Endodermal cell (in vitro differentiated cells): ENCODE results near the gene COL6A1. TPM values are rescaled to one million over a fixed set of nuclear protein-coding genes. Genes with fewer than 3 reads are reported as not detected.

Source experiments
- DNase-seq: peaks from one replicate; pipeline ENCODE4 v3.0.0-alpha.2; 2017
- H3K27ac ChIP-seq: 2 replicates; pipeline ENCODE4 v1.5.1; 2013; ENCODE audit warnings: mild to moderate bottlenecking, low read depth, low read length, moderate library complexity
- H3K27me3 ChIP-seq: 2 replicates; pipeline ENCODE4 v1.6.1; 2013; ENCODE audit warnings: mild to moderate bottlenecking, low read length, moderate library complexity; ENCODE audit not compliant: insufficient read depth, control insufficient read depth, poor library complexity, severe bottlenecking
- H3K36me3 ChIP-seq: 2 replicates; pipeline ENCODE4 v1.7.0; 2013; ENCODE audit warnings: mild to moderate bottlenecking, low read length, moderate library complexity; ENCODE audit not compliant: control insufficient read depth, insufficient read depth
- H3K4me1 ChIP-seq: one replicate; pipeline ENCODE4 v1.7.0; 2013; ENCODE audit warnings: low read length; ENCODE audit not compliant: control insufficient read depth, insufficient read depth
- H3K4me3 ChIP-seq: 2 replicates; pipeline ENCODE4 v1.5.1; 2013; ENCODE audit warnings: mild to moderate bottlenecking, low read length, moderate library complexity
- H3K9ac ChIP-seq: 2 replicates; pipeline ENCODE4 v1.6.1; 2013; ENCODE audit warnings: mild to moderate bottlenecking, low read length, moderate library complexity; ENCODE audit not compliant: poor library complexity, severe bottlenecking; ENCODE audit errors: extremely low read depth
- H3K9me3 ChIP-seq: 2 replicates; pipeline ENCODE4 v1.6.1; 2013; ENCODE audit warnings: mild to moderate bottlenecking, low read length, moderate library complexity; ENCODE audit not compliant: control insufficient read depth
- H3K27ac Mint-ChIP-seq: 2 replicates; pipeline ENCODE4 v1.8.0; 2020; ENCODE audit warnings: mixed read lengths
- H3K27me3 Mint-ChIP-seq: 2 replicates; pipeline ENCODE4 v1.8.0; 2021; ENCODE audit warnings: mild to moderate bottlenecking, mixed read lengths; ENCODE audit not compliant: insufficient read depth
- H3K36me3 Mint-ChIP-seq: 2 replicates; pipeline ENCODE4 v1.8.0; 2020; ENCODE audit warnings: low read depth, mixed read lengths
- H3K4me1 Mint-ChIP-seq: 2 replicates; pipeline ENCODE4 v1.8.0; 2020; ENCODE audit warnings: mixed read lengths
- H3K4me3 Mint-ChIP-seq: 2 replicates; pipeline ENCODE4 v1.8.0; 2020; ENCODE audit warnings: mild to moderate bottlenecking, moderate library complexity, mixed read lengths
- H3K9me3 Mint-ChIP-seq: 2 replicates; pipeline ENCODE4 v1.8.0; 2020; ENCODE audit warnings: mild to moderate bottlenecking, mixed read lengths
- WGBS, 2 experiments: methylation state at CpG; one replicate each; pipeline versions ENCODE4 v1.1.5 to v1.1.7; 2013; ENCODE audit warnings: missing lambda C conversion rate in 2 of 2, mixed read lengths in 1 of 2; ENCODE audit not compliant: insufficient coverage in 1 of 2, insufficient read length in 1 of 2; 5-methylcytosine and 5-hydroxymethylcytosine counted together
- total RNA-seq, 2 donors: library from RNA; stranded (reverse); fragmentation: NEBNext Ultra II Directional in 1 of 2; extraction: Animal tissue kit (Norgen Biotek cat#: 25700) in 1 of 2; gene quantifications; 2 replicates in 1 of 2; 3 replicates in 1 of 2; pipeline ENCODE4 v1.2.1, GENCODE V29; 2021
- TF ChIP-seq, protein P1 (sequence below): fragments of 200-600 bp; sonication (generic); conservative IDR thresholded peaks from 2 replicates; pipeline ENCODE4 v1.5.0; 2021; ENCODE audit warnings: antibody characterized with exemption, mild to moderate bottlenecking

Gene COL6A1
- total RNA-seq, 2 donors from 2014 or later, result 232 to 407 TPM

DNA sequence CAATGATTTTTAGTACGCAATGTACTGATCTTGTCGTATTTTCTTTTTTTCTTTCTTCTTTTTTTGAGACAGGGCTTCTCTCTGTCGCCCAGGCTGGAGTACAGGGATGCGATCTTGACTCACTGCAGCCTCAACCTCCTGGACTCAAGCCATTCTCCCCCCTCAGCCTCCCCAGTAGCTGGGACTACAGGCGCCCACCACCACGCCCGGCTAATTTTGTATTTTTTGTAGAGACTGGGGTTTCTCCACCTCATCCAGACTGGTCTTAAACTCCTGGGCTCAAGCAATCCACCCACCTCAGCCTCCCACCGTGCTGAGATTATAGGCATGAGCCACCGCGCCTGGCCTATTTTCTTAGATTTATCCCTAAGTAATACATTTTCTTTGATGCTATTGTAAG is 72.5 kb downstream of the COL6A1 start:
- Mint-ChIP-seq H3K27ac (no peak overlapping the region), H3K36me3 (no peaks in the 10 kb centered on the region), H3K4me3 (no peak overlapping the region), H3K27me3 (peaks cover 2% of the 10 kb centered on the region), H3K9me3 (peaks cover 12% of the 10 kb centered on the region), H3K4me1 (peaks cover 3% of the 10 kb centered on the region)
- no peaks in the 10 kb centered on the region for H3K9me3 ChIP-seq
- no peak overlapping the region for H3K4me3 ChIP-seq
- no peaks in the 10 kb centered on the region for H3K27me3 ChIP-seq
- no peak overlapping the region for H3K9ac ChIP-seq
- 91 to 100% methylated on average over 5 to 9 of the region's 10 CpGs for WGBS, 2 experiments
- TF ChIP-seq, protein P1, sequence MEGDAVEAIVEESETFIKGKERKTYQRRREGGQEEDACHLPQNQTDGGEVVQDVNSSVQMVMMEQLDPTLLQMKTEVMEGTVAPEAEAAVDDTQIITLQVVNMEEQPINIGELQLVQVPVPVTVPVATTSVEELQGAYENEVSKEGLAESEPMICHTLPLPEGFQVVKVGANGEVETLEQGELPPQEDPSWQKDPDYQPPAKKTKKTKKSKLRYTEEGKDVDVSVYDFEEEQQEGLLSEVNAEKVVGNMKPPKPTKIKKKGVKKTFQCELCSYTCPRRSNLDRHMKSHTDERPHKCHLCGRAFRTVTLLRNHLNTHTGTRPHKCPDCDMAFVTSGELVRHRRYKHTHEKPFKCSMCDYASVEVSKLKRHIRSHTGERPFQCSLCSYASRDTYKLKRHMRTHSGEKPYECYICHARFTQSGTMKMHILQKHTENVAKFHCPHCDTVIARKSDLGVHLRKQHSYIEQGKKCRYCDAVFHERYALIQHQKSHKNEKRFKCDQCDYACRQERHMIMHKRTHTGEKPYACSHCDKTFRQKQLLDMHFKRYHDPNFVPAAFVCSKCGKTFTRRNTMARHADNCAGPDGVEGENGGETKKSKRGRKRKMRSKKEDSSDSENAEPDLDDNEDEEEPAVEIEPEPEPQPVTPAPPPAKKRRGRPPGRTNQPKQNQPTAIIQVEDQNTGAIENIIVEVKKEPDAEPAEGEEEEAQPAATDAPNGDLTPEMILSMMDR, result no peak
- H3K36me3 ChIP-seq, result no peaks in the 10 kb centered on the region
- DNase-seq, result no peak
- H3K4me1 ChIP-seq, result peaks cover 9% of the 10 kb centered on the region
- no peak overlapping the region for H3K27ac ChIP-seq

DNA sequence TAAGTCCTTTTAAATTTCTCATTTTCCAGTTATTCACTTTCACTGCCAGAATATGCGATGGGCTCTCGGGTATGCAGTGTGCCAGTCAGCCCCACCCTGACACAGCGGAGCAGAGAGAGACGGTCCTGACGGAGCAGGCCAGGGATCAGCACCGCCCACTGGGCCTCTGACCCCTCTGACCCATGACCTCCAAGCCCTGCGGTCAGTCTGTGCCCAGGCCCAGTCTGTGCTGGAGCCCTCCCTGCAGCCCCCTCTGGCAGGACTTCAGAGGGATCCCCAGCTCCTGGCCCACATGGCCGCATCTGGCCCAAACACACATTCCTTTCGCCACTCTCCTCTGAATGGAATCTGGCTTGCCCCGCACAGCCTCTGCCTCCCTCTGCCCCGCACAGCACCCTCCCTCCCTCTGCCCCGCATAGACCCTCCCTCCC is 72.9 kb downstream of the COL6A1 start:
- H3K9me3 Mint-ChIP-seq, result peaks cover 16% of the 10 kb centered on the region
- Histone ChIP-seq H3K9ac (no peak overlapping the region), H3K4me3 (no peak overlapping the region), H3K36me3 (no peaks in the 10 kb centered on the region), H3K27me3 (no peaks in the 10 kb centered on the region), H3K9me3 (no peaks in the 10 kb centered on the region), H3K27ac (peak overlapping the region; percentile 24), H3K4me1 (peaks cover 4% of the 10 kb centered on the region)
- H3K36me3 Mint-ChIP-seq, result no peaks in the 10 kb centered on the region
- H3K27me3 Mint-ChIP-seq, result peaks cover 2% of the 10 kb centered on the region
- H3K27ac Mint-ChIP-seq, result no peak overlapping the region
- peaks cover 3% of the 10 kb centered on the region for H3K4me1 Mint-ChIP-seq
- TF ChIP-seq, protein P1, result no peak
- H3K4me3 Mint-ChIP-seq, result no peak overlapping the region
- 78 to 88% methylated on average over 6 to 9 of the region's 12 CpGs for WGBS, 2 experiments
- no peak for DNase-seq

Other genes starting within 250 kb of the COL6A1 start
- gene COL6A2, start 116.3 kb downstream of the COL6A1 start, total RNA-seq, result 100 to 1,000 TPM; 259 to 377 TPM
- 1 to 10 TPM; 3.5 to 4.6 TPM for gene FTCD, start 173.8 kb downstream of the COL6A1 start, total RNA-seq
- 10 to 100 TPM; 29.5 to 31.9 TPM for gene SPATC1L, start 202.7 kb downstream of the COL6A1 start, total RNA-seq
- 10 to 100 TPM; 56.7 to 85.2 TPM for gene LSS, start 247.0 kb downstream of the COL6A1 start, total RNA-seq